Natural killer cell treated with Interleukin-12 subunit alpha and Interleukin-12 subunit beta and Interleukin-15 and Interleukin-18, amount 100 ng/mL, for 72 hours (primary cell): Measurements from ENCODE around the gene NPHS1. TPM values are rescaled to one million over a fixed set of nuclear protein-coding genes. Genes with fewer than 3 reads are reported as not detected.
"Not testable (repeated sequence)": the region's sequence is repeated elsewhere in the genome, so short reads cannot be mapped to it uniquely, and the experiment has no call there.

Experiments used
- ATAC-seq, 2 donors: fragments of 150-1000 bp; cut with Tn5 transposase in 1 of 2; sonication (Bioruptor Pico), chemical (Tn5 transposase) in 1 of 2; 2 replicates each; pipeline ENCODE4 v1.10.0; 2021
- DNase-seq: peaks from one replicate; pipeline ENCODE4 v3.0.0; 2022; ENCODE audit warnings: low spot score
- H3K27ac Mint-ChIP-seq, 2 donors: 1 replicate in 1 of 2; 2 replicates in 1 of 2; pipeline ENCODE4 v1.8.0; 2022; ENCODE audit warnings: mixed read lengths in 2 of 2, mild to moderate bottlenecking in 1 of 2, moderate library complexity in 1 of 2
- H3K27me3 Mint-ChIP-seq, 2 donors: 1 replicate in 1 of 2; 2 replicates in 1 of 2; pipeline ENCODE4 v1.8.0; 2022; ENCODE audit warnings: mixed read lengths in 2 of 2
- H3K36me3 Mint-ChIP-seq: one replicate; pipeline ENCODE4 v1.8.0; 2022; ENCODE audit warnings: mixed read lengths
- H3K4me1 Mint-ChIP-seq, 2 donors: 1 replicate in 1 of 2; 2 replicates in 1 of 2; pipeline ENCODE4 v1.8.0; 2022; ENCODE audit warnings: low read depth in 2 of 2, mixed read lengths in 2 of 2, mild to moderate bottlenecking in 1 of 2
- H3K4me3 Mint-ChIP-seq: one replicate; pipeline ENCODE4 v1.8.0; 2022; ENCODE audit warnings: mixed read lengths
- H3K9me3 Mint-ChIP-seq: 2 replicates; pipeline ENCODE4 v1.8.0; 2022; ENCODE audit warnings: mixed read lengths
- total RNA-seq, 2 donors: library from RNA; stranded (reverse); gene quantifications; one replicate each; pipeline ENCODE4 v1.2.3, GENCODE V29; 2022

Gene NPHS1
- total RNA-seq, 2 donors from 2014 or later, result not detected

GRCh38 chr19:35851213-35852028, 883 bp downstream of the NPHS1 start:
- H3K4me3 Mint-ChIP-seq, result no peak overlapping the region
- DNase-seq (peak; percentile 48), ATAC-seq (no peak)
- no peaks in the 10 kb centered on the region for H3K9me3 Mint-ChIP-seq
- H3K4me1 Mint-ChIP-seq, result peaks cover 0 to 4% of the 10 kb centered on the region in 2 donors
- H3K27me3 Mint-ChIP-seq, result peaks cover 42 to 53% of the 10 kb centered on the region in 2 donors
- no peaks in the 10 kb centered on the region for H3K36me3 Mint-ChIP-seq
- H3K27ac Mint-ChIP-seq, result no peak overlapping the region

GRCh38 chr19:35848919-35849505, 3.3 kb downstream of the NPHS1 start:
- H3K27me3 Mint-ChIP-seq, result peaks cover 43 to 53% of the 10 kb centered on the region in 2 donors
- no peak overlapping the region for H3K4me3 Mint-ChIP-seq
- DNase-seq (peak; percentile 54), ATAC-seq (no peak)
- H3K9me3 Mint-ChIP-seq, result no peaks in the 10 kb centered on the region
- H3K27ac Mint-ChIP-seq, result no peak overlapping the region
- peaks cover 10% of the 10 kb centered on the region for H3K36me3 Mint-ChIP-seq
- peaks cover 10 to 18% of the 10 kb centered on the region in 2 donors for H3K4me1 Mint-ChIP-seq

GRCh38 chr19:35848486-35848885, 3.8 kb downstream of the NPHS1 start:
- Mint-ChIP-seq H3K9me3 (no peaks in the 10 kb centered on the region), H3K36me3 (peaks cover 10% of the 10 kb centered on the region), H3K4me1 (peaks cover 10 to 18% of the 10 kb centered on the region in 2 donors), H3K27me3 (peaks cover 45 to 56% of the 10 kb centered on the region in 2 donors), H3K27ac (no peak overlapping the region), H3K4me3 (no peak overlapping the region)
- DNase-seq, result peak; percentile 37
- ATAC-seq, result no peak

GRCh38 chr19:35847911-35848310, 4.4 kb downstream of the NPHS1 start:
- Mint-ChIP-seq H3K27ac (no peak overlapping the region), H3K4me1 (peaks cover 10 to 18% of the 10 kb centered on the region in 2 donors), H3K36me3 (peaks cover 10% of the 10 kb centered on the region), H3K4me3 (no peak overlapping the region), H3K27me3 (peaks cover 43 to 56% of the 10 kb centered on the region in 2 donors), H3K9me3 (no peaks in the 10 kb centered on the region)
- DNase-seq (peak; percentile 38), ATAC-seq (no peak)

- Mint-ChIP-seq H3K4me3 (peak overlapping the region; percentile 6), H3K9me3 (no peaks in the 10 kb centered on the region), H3K36me3 (peaks cover 10% of the 10 kb centered on the region), H3K27ac (no peak overlapping the region), H3K27me3 (peaks cover 43 to 49% of the 10 kb centered on the region in 2 donors), H3K4me1 (peaks cover 10 to 18% of the 10 kb centered on the region in 2 donors)
- DNase-seq (peak; percentile 32), ATAC-seq (no peak)
These were observed 6.2 kb downstream of the NPHS1 start for GRCh38 chr19:35846038-35846668.

- peaks cover 10 to 18% of the 10 kb centered on the region in 2 donors for H3K4me1 Mint-ChIP-seq
- H3K4me3 Mint-ChIP-seq, result peak overlapping the region; percentile 75
- peaks cover 10% of the 10 kb centered on the region for H3K36me3 Mint-ChIP-seq
- peaks cover 36 to 44% of the 10 kb centered on the region in 2 donors for H3K27me3 Mint-ChIP-seq
- peak; percentile 18 to 60 for ATAC-seq
- no peak overlapping the region for H3K27ac Mint-ChIP-seq
- no peaks in the 10 kb centered on the region for H3K9me3 Mint-ChIP-seq
- peak; percentile 59 for DNase-seq
These were observed 6.9 kb downstream of the NPHS1 start for GRCh38 chr19:35845215-35846037.

- peaks cover 10% of the 10 kb centered on the region for H3K36me3 Mint-ChIP-seq
- H3K9me3 Mint-ChIP-seq, result no peaks in the 10 kb centered on the region
- peak overlapping the region; percentile 75 for H3K4me3 Mint-ChIP-seq
- peaks cover 36 to 43% of the 10 kb centered on the region in 2 donors for H3K27me3 Mint-ChIP-seq
- ATAC-seq (no peak), DNase-seq (peak; percentile 49)
- H3K27ac Mint-ChIP-seq, result no peak overlapping the region
- peaks cover 10 to 18% of the 10 kb centered on the region in 2 donors for H3K4me1 Mint-ChIP-seq
These were observed 7.7 kb downstream of the NPHS1 start for GRCh38 chr19:35844482-35845214.

GRCh38 chr19:35843676-35844481, 8.4 kb downstream of the NPHS1 start:
- peaks cover 10% of the 10 kb centered on the region for H3K36me3 Mint-ChIP-seq
- ATAC-seq (peak in 1 of 2 donors; percentile 54), DNase-seq (peak; percentile 52)
- no peaks in the 10 kb centered on the region for H3K9me3 Mint-ChIP-seq
- H3K27me3 Mint-ChIP-seq, result peaks cover 34 to 43% of the 10 kb centered on the region in 2 donors
- peak overlapping the region; percentile 75 for H3K4me3 Mint-ChIP-seq
- H3K4me1 Mint-ChIP-seq, result peaks cover 10 to 18% of the 10 kb centered on the region in 2 donors
- no peak overlapping the region for H3K27ac Mint-ChIP-seq

GRCh38 chr19:35842666-35843272, 9.5 kb downstream of the NPHS1 start:
- ATAC-seq, result no peak
- peaks cover 34 to 43% of the 10 kb centered on the region in 2 donors for H3K27me3 Mint-ChIP-seq
- peak; percentile 16 for DNase-seq
- peaks cover 10% of the 10 kb centered on the region for H3K36me3 Mint-ChIP-seq
- no peak overlapping the region for H3K4me3 Mint-ChIP-seq
- no peaks in the 10 kb centered on the region for H3K9me3 Mint-ChIP-seq
- no peak overlapping the region for H3K27ac Mint-ChIP-seq
- H3K4me1 Mint-ChIP-seq, result peaks cover 10 to 18% of the 10 kb centered on the region in 2 donors

GRCh38 chr19:35841961-35842595, 10.2 kb downstream of the NPHS1 start:
- H3K4me3 Mint-ChIP-seq, result no peak overlapping the region
- peaks cover 10% of the 10 kb centered on the region for H3K36me3 Mint-ChIP-seq
- ATAC-seq (no peak), DNase-seq (peak; percentile 51)
- H3K27ac Mint-ChIP-seq, result no peak overlapping the region
- H3K9me3 Mint-ChIP-seq, result no peaks in the 10 kb centered on the region
- H3K4me1 Mint-ChIP-seq, result peaks cover 10 to 18% of the 10 kb centered on the region in 2 donors
- H3K27me3 Mint-ChIP-seq, result peaks cover 37 to 50% of the 10 kb centered on the region in 2 donors

GRCh38 chr19:35836096-35836495, 16.2 kb downstream of the NPHS1 start:
- H3K9me3 Mint-ChIP-seq, H3K36me3 Mint-ChIP-seq, DNase-seq, H3K4me1 Mint-ChIP-seq, ATAC-seq, H3K4me3 Mint-ChIP-seq, H3K27ac Mint-ChIP-seq: not testable (repeated sequence)
- peaks cover 22% of the 10 kb centered on the region in 2 donors for H3K27me3 Mint-ChIP-seq
